GM12864 (cell line): ENCODE measurements around the gene MTUS2.
"Not testable (repeated sequence)": the region's sequence is repeated elsewhere in the genome, so short reads cannot be mapped to it uniquely, and the experiment has no call there.

ENCODE experiments used
- DNase-seq: peaks from one replicate; pipeline ENCODE4 v3.0.0-alpha.2; 2011; ENCODE audit warnings: low read depth
- H3K4me3 ChIP-seq: 2 replicates; pipeline ENCODE4 v1.5.1; 2011; ENCODE audit warnings: mild to moderate bottlenecking, low read depth, low read length, control low read depth
- TF ChIP-seq, protein P1 (sequence below): IDR thresholded peaks from 2 replicates; pipeline ENCODE4 v1.5.1; 2011; ENCODE audit warnings: low read depth, mild to moderate bottlenecking, moderate library complexity, low read length, control low read depth, inconsistent platforms; ENCODE audit errors: missing control alignments

The MTUS2 gene

DNA sequence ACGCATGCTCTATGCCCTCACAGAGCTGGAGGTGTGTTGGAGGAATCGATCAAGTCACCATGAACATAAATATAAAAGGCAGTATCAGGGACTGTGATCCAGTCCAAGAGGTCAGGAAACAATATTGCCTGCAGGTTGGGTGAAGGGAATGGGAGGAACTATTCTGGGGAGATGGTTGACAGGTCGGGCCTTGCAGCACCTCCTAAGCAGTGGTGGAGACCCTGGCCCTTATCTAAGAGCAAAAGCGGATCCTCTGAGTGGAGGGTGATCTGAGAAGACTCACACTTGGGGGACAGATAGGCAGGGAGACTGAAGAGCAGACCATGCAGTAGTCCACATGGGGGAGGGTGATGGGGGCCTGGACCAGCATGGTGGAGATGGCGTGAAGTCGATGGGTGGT, 561.9 kb downstream of the MTUS2 start:
- no peak for DNase-seq
- no peak overlapping the region for H3K4me3 ChIP-seq
- TF ChIP-seq, protein P1, sequence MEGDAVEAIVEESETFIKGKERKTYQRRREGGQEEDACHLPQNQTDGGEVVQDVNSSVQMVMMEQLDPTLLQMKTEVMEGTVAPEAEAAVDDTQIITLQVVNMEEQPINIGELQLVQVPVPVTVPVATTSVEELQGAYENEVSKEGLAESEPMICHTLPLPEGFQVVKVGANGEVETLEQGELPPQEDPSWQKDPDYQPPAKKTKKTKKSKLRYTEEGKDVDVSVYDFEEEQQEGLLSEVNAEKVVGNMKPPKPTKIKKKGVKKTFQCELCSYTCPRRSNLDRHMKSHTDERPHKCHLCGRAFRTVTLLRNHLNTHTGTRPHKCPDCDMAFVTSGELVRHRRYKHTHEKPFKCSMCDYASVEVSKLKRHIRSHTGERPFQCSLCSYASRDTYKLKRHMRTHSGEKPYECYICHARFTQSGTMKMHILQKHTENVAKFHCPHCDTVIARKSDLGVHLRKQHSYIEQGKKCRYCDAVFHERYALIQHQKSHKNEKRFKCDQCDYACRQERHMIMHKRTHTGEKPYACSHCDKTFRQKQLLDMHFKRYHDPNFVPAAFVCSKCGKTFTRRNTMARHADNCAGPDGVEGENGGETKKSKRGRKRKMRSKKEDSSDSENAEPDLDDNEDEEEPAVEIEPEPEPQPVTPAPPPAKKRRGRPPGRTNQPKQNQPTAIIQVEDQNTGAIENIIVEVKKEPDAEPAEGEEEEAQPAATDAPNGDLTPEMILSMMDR: no peak

DNA sequence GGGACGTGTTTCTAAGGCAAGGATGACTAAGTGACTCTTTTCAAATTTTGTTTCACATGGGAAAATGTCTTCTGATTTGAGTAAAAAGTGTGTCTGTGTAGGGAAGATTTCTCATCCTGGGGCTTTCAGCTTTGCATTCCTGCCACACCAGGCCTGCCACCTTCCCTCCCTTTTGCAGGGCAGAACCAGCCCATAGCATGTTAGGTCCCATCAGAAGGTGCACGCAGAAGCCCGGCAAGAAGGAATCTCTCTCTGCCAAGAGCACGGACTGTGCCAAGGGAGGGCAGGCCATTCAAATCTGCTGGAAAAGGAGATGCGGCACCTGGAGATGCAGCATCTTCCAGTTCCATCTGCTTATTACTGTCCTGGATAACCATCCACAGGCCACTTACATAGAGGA, 563.3 kb downstream of the MTUS2 start:
- H3K4me3 ChIP-seq: no peak overlapping the region
- DNase-seq: no peak
- TF ChIP-seq, protein P1: no peak

DNA sequence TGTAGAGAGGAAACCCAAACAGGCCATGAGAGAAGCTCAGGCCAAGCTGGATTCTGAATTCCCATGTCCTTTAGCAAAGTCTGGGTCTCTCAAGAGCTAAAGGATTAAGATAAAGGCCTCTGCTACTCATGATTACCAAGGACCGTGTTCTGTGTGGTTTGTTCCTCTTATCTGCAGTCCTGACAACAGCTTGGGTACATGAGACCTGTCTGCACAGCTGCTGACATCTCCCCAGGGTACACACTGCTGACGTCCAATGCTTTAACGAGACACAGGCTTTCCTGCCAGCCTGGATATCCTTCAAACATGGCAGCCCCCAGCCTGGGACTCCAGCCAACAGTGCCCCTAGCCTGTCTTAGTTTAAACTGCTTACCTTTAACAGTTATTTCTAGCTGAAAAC, 564.3 kb downstream of the MTUS2 start:
- no peak overlapping the region for H3K4me3 ChIP-seq
- TF ChIP-seq, protein P1: no peak
- DNase-seq: no peak

DNA sequence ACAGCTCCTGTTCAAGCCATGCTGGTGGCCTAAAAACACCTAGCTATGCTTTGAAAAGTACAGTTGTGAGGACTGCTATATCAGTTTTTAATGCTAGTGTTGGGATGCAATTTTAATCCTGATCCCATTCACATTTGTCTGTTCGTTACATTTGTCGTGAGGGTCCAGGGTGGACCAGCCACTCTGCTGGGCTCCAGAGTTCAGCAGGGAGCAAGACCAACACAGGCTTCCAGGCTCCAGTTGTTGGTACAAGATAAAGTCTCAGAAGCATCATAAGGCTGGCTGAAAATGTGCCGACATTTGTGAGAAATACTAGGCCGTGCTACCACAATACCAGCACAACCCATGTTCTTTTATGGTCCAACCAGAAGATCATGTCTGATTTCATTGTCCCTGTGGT, 564.7 kb downstream of the MTUS2 start:
- TF ChIP-seq, protein P1: no peak
- no peak for DNase-seq
- no peak overlapping the region for H3K4me3 ChIP-seq

DNA sequence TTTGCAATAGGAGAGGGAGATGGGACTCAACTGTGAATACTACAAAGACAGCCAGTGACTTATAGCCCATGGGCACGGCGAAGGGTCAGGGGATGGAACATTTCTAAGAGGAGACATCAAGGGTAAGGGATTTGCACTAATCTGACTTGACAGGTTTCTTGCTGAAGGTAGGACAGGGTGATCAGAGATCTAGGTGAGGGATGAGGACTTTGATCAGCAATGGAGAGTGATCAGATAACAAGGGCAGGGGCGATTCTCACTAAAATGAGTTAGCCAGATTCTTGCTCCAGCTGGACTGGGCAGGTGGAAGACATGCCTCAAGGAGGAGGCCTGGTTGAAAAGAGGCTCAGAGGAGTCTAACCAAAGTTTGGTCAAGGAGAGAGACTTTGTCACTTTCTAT, 566.1 kb downstream of the MTUS2 start:
- no peak overlapping the region for H3K4me3 ChIP-seq
- TF ChIP-seq, protein P1: no peak
- DNase-seq: no peak

DNA sequence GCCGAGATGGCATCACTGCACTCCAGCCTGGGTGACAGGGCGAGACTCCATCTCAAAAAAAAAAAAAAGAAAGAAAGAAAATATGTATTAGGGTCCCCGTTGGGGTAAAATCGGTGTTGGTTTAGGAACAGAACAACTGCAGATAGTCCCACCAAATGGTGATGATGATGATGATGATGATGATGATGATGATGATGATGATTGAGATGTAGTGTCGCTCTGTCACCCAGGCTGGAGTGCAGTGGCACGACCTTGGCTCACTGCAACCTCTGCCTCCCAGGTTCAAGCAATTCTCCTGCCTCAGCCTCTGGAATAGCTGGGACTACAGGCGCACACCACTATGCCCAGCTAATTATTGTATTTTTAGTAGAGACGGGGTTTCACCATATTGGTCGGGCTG, 570.5 kb downstream of the MTUS2 start:
- not testable (repeated sequence) for DNase-seq, H3K4me3 ChIP-seq

DNA sequence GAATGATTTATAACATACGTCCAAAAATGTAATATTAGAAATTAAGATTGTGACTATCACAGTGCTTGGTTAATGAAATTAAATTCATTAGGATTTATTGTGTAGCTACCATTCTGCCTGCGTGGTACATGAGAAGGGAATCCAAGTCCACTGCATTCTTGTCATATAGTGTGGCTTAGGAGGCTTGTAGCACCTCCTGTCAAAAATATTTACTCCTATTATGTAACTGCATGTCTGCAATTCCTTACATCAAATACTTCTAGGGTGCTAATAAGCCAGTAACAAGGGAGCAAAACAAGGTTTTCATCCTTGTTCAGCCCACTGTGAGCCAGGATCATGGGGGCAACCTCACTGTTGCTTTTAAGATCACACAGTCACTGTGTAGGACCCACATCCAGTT, 576.3 kb downstream of the MTUS2 start:
- DNase-seq: no peak
- TF ChIP-seq, protein P1: no peak
- no peak overlapping the region for H3K4me3 ChIP-seq

DNA sequence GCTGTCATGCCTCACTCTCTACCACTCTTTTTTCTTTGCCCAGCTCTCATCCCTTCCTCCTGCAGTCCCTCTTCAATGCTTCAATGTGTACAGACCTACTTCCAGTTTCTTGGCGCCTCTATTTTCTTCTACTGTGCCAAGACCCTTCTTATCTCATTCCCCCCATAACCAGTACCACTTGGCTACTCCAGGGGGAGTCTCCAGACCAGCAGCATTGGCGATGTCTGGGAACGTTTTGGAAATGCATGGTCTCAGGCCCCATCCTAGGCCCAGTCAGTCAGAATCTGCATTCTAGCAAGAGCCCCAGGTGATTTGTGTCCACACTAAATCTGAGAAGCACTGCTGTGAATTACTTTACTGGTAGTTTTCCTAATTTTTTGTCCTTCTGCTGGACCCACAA, 577.1 kb downstream of the MTUS2 start:
- no peak overlapping the region for H3K4me3 ChIP-seq
- no peak for DNase-seq
- TF ChIP-seq, protein P1: no peak
